Subcutaneous adipose tissue (tissue), 4 donors: Measurements from ENCODE around the gene TMEM258. TPM values are rescaled to one million over a fixed set of nuclear protein-coding genes. Genes with fewer than 3 reads are reported as not detected.

Experiments
- CTCF ChIP-seq: fragments of 450-650 bp; IDR thresholded peaks from one replicate; pipeline ENCODE4 v1.5.1; 2016; ENCODE audit warnings: low read depth, mild to moderate bottlenecking, control low read depth, antibody characterized with exemption, moderate library complexity
- total RNA-seq, 4 donors: library from RNA; depleted of rRNA; stranded (reverse); fragments of >200 nt; gene quantifications; one replicate each; pipeline ENCODE4 v1.1.0, GENCODE V29; 2016

Gene TMEM258
- total RNA-seq, 4 donors from 2014 or later = 13.6 to 73.4 (median 44.3) TPM

- TF ChIP-seq CTCF = no peak
These were observed 14.9 kb downstream of the TMEM258 start for GRCh38 chr11:61777234-61778090.

GRCh38 chr11:61776561-61777075 lies 15.8 kb downstream of the TMEM258 start:
- TF ChIP-seq CTCF = no peak

- no peak for TF ChIP-seq CTCF
These were observed 16.5 kb downstream of the TMEM258 start for GRCh38 chr11:61775606-61776554.

GRCh38 chr11:61775106-61775505 lies 17.3 kb downstream of the TMEM258 start:
- TF ChIP-seq CTCF = no peak

- no peak for TF ChIP-seq CTCF
These were observed 18.0 kb downstream of the TMEM258 start for GRCh38 chr11:61774411-61774810.

- no peak for TF ChIP-seq CTCF
These were observed 18.6 kb downstream of the TMEM258 start for GRCh38 chr11:61773809-61774208.

GRCh38 chr11:61773356-61773755 lies 19.0 kb downstream of the TMEM258 start:
- no peak for TF ChIP-seq CTCF
